ENCODE data around the gene CCNB1IP1.
"Not testable (repeated sequence)": the region's sequence is repeated elsewhere in the genome, so short reads cannot be mapped to it uniquely, and the experiment has no call there.

CCNB1IP1 gene

DNA sequence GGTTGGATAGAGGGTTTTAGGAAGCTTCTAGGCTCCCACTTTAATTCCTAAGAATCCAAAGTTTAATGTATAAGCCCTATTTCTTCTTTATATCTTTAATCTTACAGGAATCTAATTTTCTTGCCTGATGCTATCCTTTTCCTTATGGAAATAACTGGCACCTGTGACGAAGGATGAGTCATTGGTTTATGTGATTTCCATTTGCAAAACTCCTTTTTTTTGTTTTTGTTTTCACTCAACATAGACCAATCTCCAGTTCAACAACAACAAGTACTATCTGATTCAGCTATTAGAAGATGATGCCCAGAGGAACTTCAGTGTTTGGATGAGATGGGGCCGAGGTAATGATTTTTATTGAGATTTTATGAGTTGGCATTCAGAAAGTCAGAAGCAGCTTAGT is 17.2 kb upstream of the CCNB1IP1 start:
- no peak for DNase-seq (ENCODE audit: low read depth)
- H3K4me3 ChIP-seq (replicated peaks; ENCODE audit: low read depth, low read length), result no peak overlapping the region
- TF ChIP-seq, protein P1, sequence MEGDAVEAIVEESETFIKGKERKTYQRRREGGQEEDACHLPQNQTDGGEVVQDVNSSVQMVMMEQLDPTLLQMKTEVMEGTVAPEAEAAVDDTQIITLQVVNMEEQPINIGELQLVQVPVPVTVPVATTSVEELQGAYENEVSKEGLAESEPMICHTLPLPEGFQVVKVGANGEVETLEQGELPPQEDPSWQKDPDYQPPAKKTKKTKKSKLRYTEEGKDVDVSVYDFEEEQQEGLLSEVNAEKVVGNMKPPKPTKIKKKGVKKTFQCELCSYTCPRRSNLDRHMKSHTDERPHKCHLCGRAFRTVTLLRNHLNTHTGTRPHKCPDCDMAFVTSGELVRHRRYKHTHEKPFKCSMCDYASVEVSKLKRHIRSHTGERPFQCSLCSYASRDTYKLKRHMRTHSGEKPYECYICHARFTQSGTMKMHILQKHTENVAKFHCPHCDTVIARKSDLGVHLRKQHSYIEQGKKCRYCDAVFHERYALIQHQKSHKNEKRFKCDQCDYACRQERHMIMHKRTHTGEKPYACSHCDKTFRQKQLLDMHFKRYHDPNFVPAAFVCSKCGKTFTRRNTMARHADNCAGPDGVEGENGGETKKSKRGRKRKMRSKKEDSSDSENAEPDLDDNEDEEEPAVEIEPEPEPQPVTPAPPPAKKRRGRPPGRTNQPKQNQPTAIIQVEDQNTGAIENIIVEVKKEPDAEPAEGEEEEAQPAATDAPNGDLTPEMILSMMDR (IDR thresholded peaks at IDR 0.05; ENCODE audit: low read length, missing control alignments), result no peak

DNA sequence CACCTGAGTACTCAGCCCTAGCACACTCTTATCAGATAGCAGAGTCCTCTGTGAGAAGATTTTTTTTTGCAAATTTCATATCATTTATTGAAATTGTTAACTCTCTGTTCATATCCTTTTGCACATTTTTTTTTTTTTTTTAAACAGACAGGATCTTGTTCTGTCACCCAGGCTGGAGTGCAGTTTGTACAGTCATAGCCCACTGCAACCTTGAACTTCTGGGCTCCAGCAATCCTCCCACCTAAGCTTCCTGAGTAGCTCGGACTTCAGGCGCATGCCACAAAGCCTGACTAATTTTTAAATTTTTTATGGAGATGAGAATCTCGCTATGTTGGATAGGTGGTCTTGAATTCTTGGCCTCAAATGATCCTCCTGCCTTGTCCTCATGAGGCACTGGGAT is 14.7 kb upstream of the CCNB1IP1 start:
- H3K4me3 ChIP-seq (replicated peaks; ENCODE audit: low read depth, low read length), result no peak overlapping the region
- TF ChIP-seq, protein P1 (IDR thresholded peaks at IDR 0.05; ENCODE audit: low read length, missing control alignments), result no peak
- no peak for DNase-seq (ENCODE audit: low read depth)

DNA sequence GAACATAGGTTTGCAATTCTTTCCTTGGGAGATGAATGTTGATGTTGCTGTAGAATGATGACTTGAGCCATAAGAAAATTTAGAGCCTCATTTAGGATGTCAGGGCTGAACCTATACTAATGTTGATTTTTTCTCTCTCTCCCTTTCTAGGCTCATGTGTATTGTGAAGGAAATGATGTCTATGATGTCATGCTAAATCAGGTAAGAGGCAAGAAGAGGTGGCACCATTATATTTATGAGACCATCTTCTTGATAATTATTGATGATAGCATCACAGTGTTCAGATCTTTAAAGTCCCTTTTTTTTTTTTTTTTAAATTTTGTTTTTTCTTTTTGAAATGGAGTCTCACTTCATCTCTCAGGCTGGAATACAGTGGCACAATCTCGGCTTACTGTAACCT is 13.6 kb upstream of the CCNB1IP1 start:
- TF ChIP-seq, protein P1 (IDR thresholded peaks at IDR 0.05; ENCODE audit: low read length, missing control alignments), result no peak
- DNase-seq (ENCODE audit: low read depth), result no peak

DNA sequence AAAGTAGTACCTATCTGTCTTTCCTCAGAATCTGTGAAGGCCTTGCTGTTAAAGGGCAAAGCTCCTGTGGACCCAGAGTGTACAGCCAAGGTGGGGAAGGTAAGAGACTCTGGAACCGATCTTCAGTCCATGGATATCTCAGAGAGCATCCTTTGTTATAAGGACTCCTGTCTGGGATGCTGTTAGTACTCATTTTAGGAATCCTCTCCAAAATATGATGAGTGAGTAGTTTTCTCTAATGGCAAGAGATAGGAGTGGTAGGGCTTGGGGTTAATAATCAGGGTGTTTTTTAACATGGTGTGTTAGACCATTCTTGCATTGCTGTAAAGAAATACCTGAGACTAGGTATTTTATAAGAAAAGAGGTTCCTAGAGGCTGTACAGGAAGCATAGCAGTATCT is 12.3 kb upstream of the CCNB1IP1 start:
- no peak overlapping the region for H3K4me3 ChIP-seq (replicated peaks; ENCODE audit: low read depth, low read length)
- TF ChIP-seq, protein P1 (IDR thresholded peaks at IDR 0.05; ENCODE audit: low read length, missing control alignments), result no peak
- no peak for DNase-seq (ENCODE audit: low read depth)

More for the DNA sequence above, 13.6 kb upstream of the CCNB1IP1 start:
- no peak overlapping the region for H3K4me3 ChIP-seq (replicated peaks; ENCODE audit: low read depth, low read length)

DNA sequence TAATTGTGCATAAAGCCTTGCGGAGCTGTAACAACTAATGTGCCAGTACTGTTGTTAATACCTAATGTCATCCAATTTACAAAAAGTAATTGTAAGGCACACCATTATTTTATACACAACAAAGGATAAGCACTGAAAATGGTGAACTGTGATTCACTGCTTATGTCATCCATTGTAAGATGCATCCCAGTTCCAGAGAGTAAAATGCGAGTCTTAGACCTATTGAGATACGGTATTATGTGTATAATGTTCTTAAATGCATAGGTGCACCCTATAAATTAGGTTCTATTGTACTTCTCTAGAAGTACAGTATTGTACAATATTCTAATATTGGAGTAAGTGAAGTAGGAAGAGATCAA is 10.8 kb upstream of the CCNB1IP1 start:
- peak overlapping the region; percentile 92 for H3K4me3 ChIP-seq (replicated peaks; ENCODE audit: low read depth, low read length)
- TF ChIP-seq, protein P1 (IDR thresholded peaks at IDR 0.05; ENCODE audit: low read length, missing control alignments), result no peak
- DNase-seq (ENCODE audit: low read depth), result peak; percentile 40

DNA sequence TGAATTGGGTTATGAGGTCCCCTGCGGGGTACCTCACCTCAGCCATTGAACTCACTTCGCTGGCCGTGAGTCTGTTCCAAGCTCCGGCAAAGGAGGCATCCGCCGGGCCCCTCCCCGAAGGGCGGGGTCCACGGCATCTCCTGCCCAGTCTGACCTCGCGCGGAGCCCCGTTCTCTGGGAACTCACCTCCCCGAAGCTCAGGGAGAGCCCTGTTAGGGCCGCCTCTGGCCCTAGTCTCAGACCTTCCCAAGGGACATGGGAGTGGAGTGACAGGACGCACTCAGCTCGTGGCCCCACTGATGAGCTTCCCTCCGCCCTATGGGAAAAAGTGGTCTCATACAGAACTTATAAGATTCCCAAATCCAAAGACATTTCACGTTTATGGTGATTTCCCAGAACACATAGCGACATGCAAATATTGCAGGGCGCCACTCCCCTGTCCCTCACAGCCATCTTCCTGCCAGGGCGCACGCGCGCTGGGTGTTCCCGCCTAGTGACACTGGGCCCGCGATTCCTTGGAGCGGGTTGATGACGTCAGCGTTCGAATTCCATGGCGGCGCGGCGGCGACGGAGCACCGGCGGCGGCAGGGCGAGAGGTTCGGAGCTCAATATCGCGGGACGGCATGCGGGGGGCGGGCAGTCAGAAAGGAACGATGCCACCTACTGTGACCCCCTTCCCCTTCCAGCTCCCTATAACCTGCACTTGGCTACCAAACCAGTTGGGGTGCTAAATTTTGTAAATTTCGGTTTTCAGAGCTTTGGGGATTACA is 10.2 kb upstream of the CCNB1IP1 start, which contains the start of gene PARP2:
PARP2 (plus strand) TSS at position 544 of the 770 bp plus-strand sequence; CDS start at position 551, 7 bp downstream.
- DNase-seq (ENCODE audit: low read depth), result peak; percentile 100
- H3K4me3 ChIP-seq (replicated peaks; ENCODE audit: low read depth, low read length), result peak within 1 kb of the TSS; percentile 94
- TF ChIP-seq, protein P1 (IDR thresholded peaks at IDR 0.05; ENCODE audit: low read length, missing control alignments), result no peak

DNA sequence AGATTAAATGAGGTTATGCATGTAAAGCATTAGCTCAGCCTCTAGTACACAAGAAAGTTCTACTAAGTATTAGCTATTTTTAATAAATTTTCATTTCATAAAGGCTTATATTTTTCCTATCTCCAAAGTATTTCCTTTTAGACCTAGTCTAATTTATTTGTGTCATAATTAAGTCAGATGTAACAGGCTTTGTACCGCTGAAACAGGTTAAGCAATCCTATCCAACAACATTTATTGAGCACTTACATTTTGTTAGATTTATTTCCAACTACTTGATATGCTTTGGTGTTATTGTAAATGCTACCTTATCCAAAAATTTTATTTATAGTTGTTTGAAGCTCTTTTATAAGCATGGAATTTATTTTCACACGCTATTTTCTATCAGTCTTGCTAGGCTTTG is 8.6 kb upstream of the CCNB1IP1 start:
- TF ChIP-seq, protein P1 (IDR thresholded peaks at IDR 0.05; ENCODE audit: low read length, missing control alignments), result no peak
- peak overlapping the region; percentile 94 for H3K4me3 ChIP-seq (replicated peaks; ENCODE audit: low read depth, low read length)
- no peak for DNase-seq (ENCODE audit: low read depth)

DNA sequence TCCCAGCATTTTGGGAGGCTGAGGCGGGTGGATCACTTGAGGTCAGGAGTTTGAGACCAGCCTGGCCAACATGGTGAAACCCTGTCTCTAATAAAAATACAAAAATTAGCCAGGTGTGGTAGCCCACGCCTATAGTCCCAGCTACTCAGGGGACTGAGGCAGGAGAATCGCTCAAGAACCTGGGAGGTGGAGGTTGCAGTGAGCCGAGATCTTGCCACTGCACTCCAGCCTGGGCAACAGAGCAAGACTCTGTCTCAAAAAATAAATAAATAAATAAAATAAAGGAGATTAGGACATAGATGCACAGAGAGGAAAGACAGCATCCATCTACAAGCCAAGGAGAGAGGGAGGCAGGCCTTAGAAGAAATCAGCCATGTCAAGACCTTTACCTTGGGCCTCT is 8.0 kb upstream of the CCNB1IP1 start:
- not testable (repeated sequence) for H3K4me3 ChIP-seq (replicated peaks; ENCODE audit: low read depth, low read length); DNase-seq (ENCODE audit: low read depth)

Data from fibroblast of pulmonary artery (primary cell).